ENCODE measurements around the gene STON1.

STON1 gene

GRCh38 chr2:48480526-48480925 lies 49.4 kb upstream of the STON1 start (continued):
- TF ChIP-seq ZNF707 (tag by site-specific recombination; IDR thresholded peaks at IDR 0.05) = no peak
- no peak for TF ChIP-seq MZF1 (tag by site-specific recombination; IDR thresholded peaks at IDR 0.05; ENCODE audit: borderline replicate concordance)
- TF ChIP-seq FEZF1 (tag by site-specific recombination; IDR thresholded peaks at IDR 0.05) = no peak

GRCh38 chr2:48482313-48482712 lies 47.6 kb upstream of the STON1 start:
- CTCF ChIA-PET = interaction anchor here (1.0 to 2.4 kb wide), 2 partner anchors 12 to 15 kb away, joined by 3 to 9 read pairs; no protein-coding TSS in a partner anchor

GRCh38 chr2:48482769-48483168 lies 47.2 kb upstream of the STON1 start:
- TF ChIP-seq GFI1B (tag by site-specific recombination; IDR thresholded peaks at IDR 0.05) (no peak), GLI4 (tag by site-specific recombination; IDR thresholded peaks at IDR 0.05) (no peak), SP2 (tag by site-specific recombination; IDR thresholded peaks at IDR 0.05) (no peak), WT1 (tag by site-specific recombination; IDR thresholded peaks at IDR 0.05) (no peak), ZNF248 (tag by site-specific recombination; IDR thresholded peaks at IDR 0.05) (no peak), ZNF112 (tag by site-specific recombination; IDR thresholded peaks at IDR 0.05) (no peak), ZNF223 (tag by site-specific recombination; IDR thresholded peaks at IDR 0.05) (no peak), OVOL3 (tag by site-specific recombination; IDR thresholded peaks at IDR 0.05) (no peak), ZBTB6 (tag by site-specific recombination; IDR thresholded peaks at IDR 0.05) (no peak)
- POLR2A ChIA-PET = no interaction called here
- H3K27ac ChIP-seq (ENCODE audit: extremely low read depth, low read depth, low read length) = no peak overlapping the region

More at GRCh38 chr2:48482313-48482712, 47.6 kb upstream of the STON1 start:
- no peak overlapping the region for H3K4me3 ChIP-seq (ENCODE audit: low read depth, low read length)
- H3K9me3 ChIP-seq (ENCODE audit: control insufficient read depth, insufficient read depth, low read depth, low read length) = no peaks in the 10 kb centered on the region
- H3K27ac ChIP-seq (ENCODE audit: extremely low read depth, low read depth, low read length) = no peak overlapping the region
- no peaks in the 10 kb centered on the region for H3K4me1 ChIP-seq (ENCODE audit: control insufficient read depth, insufficient read depth, low read length)
- POLR2A ChIA-PET = no interaction called here
- H3K36me3 ChIP-seq (ENCODE audit: control insufficient read depth in 2 of 2, insufficient read depth in 1 of 2, low read length in 2 of 2) = peaks cover 9 to 36% of the 10 kb centered on the region in 2 experiments; a peak in 2 of 3 replicates
- TF ChIP-seq WT1 (tag by site-specific recombination; IDR thresholded peaks at IDR 0.05) = no peak
- no peak for TF ChIP-seq GLI2 (tag by site-specific recombination; IDR thresholded peaks at IDR 0.05; ENCODE audit: borderline replicate concordance, low read depth)
- TF ChIP-seq, protein P1, sequence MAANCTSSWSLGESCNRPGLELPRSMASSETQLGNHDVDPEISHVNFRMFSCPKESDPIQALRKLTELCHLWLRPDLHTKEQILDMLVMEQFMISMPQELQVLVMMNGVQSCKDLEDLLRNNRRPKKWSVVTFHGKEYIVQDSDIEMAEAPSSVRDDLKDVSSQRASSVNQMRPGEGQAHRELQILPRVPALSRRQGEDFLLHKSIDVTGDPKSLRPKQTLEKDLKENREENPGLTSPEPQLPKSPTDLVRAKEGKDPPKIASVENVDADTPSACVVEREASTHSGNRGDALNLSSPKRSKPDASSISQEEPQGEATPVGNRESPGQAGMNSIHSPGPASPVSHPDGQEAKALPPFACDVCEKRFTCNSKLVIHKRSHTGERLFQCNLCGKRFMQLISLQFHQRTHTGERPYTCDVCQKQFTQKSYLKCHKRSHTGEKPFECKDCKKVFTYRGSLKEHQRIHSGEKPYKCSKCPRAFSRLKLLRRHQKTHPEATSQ (tag by site-specific recombination; IDR thresholded peaks at IDR 0.05) = no peak
- TF ChIP-seq, protein P2, sequence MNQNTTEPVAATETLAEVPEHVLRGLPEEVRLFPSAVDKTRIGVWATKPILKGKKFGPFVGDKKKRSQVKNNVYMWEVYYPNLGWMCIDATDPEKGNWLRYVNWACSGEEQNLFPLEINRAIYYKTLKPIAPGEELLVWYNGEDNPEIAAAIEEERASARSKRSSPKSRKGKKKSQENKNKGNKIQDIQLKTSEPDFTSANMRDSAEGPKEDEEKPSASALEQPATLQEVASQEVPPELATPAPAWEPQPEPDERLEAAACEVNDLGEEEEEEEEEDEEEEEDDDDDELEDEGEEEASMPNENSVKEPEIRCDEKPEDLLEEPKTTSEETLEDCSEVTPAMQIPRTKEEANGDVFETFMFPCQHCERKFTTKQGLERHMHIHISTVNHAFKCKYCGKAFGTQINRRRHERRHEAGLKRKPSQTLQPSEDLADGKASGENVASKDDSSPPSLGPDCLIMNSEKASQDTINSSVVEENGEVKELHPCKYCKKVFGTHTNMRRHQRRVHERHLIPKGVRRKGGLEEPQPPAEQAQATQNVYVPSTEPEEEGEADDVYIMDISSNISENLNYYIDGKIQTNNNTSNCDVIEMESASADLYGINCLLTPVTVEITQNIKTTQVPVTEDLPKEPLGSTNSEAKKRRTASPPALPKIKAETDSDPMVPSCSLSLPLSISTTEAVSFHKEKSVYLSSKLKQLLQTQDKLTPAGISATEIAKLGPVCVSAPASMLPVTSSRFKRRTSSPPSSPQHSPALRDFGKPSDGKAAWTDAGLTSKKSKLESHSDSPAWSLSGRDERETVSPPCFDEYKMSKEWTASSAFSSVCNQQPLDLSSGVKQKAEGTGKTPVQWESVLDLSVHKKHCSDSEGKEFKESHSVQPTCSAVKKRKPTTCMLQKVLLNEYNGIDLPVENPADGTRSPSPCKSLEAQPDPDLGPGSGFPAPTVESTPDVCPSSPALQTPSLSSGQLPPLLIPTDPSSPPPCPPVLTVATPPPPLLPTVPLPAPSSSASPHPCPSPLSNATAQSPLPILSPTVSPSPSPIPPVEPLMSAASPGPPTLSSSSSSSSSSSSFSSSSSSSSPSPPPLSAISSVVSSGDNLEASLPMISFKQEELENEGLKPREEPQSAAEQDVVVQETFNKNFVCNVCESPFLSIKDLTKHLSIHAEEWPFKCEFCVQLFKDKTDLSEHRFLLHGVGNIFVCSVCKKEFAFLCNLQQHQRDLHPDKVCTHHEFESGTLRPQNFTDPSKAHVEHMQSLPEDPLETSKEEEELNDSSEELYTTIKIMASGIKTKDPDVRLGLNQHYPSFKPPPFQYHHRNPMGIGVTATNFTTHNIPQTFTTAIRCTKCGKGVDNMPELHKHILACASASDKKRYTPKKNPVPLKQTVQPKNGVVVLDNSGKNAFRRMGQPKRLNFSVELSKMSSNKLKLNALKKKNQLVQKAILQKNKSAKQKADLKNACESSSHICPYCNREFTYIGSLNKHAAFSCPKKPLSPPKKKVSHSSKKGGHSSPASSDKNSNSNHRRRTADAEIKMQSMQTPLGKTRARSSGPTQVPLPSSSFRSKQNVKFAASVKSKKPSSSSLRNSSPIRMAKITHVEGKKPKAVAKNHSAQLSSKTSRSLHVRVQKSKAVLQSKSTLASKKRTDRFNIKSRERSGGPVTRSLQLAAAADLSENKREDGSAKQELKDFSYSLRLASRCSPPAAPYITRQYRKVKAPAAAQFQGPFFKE (tag by site-specific recombination; IDR thresholded peaks at IDR 0.05; ENCODE audit: borderline replicate concordance) = no peak
- TF ChIP-seq ZNF248 (tag by site-specific recombination; IDR thresholded peaks at IDR 0.05) = no peak
- TF ChIP-seq KLF16 (tag by site-specific recombination; IDR thresholded peaks at IDR 0.05) = no peak
- no peak for TF ChIP-seq ZNF48 (tag by site-specific recombination; IDR thresholded peaks at IDR 0.05)
- TF ChIP-seq ZNF624 (tag by site-specific recombination; IDR thresholded peaks at IDR 0.05) = no peak
- TF ChIP-seq REPIN1 (tag by site-specific recombination; IDR thresholded peaks at IDR 0.05; ENCODE audit: low read depth) = no peak
- no peak for TF ChIP-seq OSR2 (tag by site-specific recombination; IDR thresholded peaks at IDR 0.05)
- TF ChIP-seq ZNF302 (tag by site-specific recombination; IDR thresholded peaks at IDR 0.05; ENCODE audit: low read depth) = no peak
- TF ChIP-seq ZSCAN18 (tag by site-specific recombination; IDR thresholded peaks at IDR 0.05) = no peak
- no peak for TF ChIP-seq ZNF473 (tag by site-specific recombination; IDR thresholded peaks at IDR 0.05)

More at GRCh38 chr2:48482769-48483168, 47.2 kb upstream of the STON1 start:
- Histone ChIP-seq H3K9me3 (ENCODE audit: control insufficient read depth, insufficient read depth, low read depth, low read length) (no peaks in the 10 kb centered on the region), H3K4me3 (ENCODE audit: low read depth, low read length) (no peak overlapping the region), H3K36me3 (ENCODE audit: control insufficient read depth in 2 of 2, insufficient read depth in 1 of 2, low read length in 2 of 2) (peaks cover 14 to 33% of the 10 kb centered on the region in 2 experiments; a peak in 2 of 3 replicates), H3K4me1 (ENCODE audit: control insufficient read depth, insufficient read depth, low read length) (no peaks in the 10 kb centered on the region)
- CTCF ChIA-PET = interaction anchor here (0.6 to 2.4 kb wide), 4 partner anchors 12 to 247 kb away, joined by 3 to 9 read pairs (median 4); no protein-coding TSS in a partner anchor

Data from HEK293 (cell line).